T1000 (cell line): Measurements from ENCODE around the gene TCERG1L.

Experiments
- DNase-seq: peaks from one replicate; lab custom pipeline; 2025; ENCODE audit warnings: mixed read lengths; lab: John Stamatoyannopoulos, UW

TCERG1L gene

DNA sequence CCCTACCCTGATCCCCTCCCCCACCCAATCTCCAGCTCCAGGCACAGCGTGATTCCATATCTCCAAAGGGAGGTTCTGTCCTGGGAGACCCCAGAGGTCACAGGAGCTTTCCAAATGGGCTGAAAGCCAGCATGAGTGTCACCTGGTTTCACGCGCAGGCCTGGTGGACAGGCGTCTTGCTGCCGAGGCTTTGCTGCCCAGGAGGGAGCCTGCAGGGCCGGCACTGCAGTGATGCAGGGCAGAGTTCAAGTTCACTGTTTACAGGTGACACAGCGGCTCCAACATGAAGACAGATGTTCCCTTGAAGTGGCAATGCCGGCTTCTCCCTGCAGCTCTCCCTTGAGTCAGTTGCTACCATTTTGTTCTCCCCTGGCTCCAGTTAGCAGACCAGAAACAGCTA is 104.3 kb downstream of the TCERG1L start:
- DNase-seq, result no peak

DNA sequence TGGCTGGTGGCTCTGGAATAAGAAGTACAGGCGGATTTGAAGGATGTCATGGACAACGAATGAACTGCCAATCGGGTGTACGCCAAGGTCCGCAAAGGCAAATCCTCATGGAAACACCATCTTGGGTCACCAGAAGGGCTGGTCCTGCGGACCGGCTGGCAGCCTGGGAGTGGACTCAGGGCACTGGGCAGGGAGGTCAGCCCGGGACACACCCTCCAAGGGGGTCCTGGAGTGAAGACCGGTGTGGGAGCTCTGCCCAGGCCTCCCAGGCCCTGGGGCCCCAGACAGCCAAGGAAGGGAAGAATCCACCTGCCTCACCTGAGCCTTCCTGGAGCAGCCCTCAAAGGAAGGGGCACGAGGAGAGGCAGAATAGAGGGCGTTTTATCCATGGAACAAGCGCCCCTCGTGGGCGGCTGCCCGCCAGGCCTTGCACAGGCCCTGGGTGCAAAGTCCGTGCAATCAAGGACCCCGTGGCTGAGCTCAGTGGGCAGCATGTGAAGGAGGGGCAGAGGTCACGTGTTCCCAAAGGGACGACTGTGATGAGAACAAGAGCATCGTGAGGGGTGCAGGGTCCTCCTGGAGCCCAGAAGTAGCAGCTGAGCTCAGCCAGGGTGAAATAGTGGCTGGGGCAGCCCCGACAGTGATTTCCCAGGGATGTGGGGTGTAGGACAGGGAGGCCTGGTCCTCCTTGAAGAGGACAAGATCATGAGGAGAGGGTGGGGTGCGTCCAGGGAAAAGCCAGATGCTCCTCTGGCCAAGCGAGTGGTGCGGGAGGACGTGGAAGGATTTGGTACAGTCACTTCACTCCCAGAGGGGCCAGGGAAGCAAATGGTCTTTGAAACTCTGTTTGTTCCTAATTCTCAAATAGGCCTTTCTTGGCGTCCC is 105.2 kb downstream of the TCERG1L start:
- DNase-seq, result no peak

DNA sequence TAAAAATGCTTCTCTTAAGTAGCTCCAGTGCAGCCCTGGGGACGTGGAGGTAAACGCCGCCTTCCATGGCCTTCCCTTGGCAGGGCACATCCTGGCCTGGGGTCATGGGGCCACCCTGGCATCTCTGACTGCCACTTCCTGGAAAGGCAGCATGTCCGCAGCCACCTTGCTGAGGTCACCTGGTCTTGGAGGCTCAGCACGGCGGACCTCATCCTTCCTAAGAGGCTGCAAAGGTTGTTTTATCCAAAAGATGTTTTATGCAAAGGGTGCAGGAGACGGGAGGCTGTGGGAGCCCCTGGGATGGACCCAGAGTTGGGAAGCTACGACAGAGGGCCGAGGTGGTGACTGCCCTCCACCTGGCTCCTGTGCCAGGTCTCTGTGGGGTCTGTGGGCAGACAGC is 106.0 kb downstream of the TCERG1L start:
- DNase-seq, result no peak

DNA sequence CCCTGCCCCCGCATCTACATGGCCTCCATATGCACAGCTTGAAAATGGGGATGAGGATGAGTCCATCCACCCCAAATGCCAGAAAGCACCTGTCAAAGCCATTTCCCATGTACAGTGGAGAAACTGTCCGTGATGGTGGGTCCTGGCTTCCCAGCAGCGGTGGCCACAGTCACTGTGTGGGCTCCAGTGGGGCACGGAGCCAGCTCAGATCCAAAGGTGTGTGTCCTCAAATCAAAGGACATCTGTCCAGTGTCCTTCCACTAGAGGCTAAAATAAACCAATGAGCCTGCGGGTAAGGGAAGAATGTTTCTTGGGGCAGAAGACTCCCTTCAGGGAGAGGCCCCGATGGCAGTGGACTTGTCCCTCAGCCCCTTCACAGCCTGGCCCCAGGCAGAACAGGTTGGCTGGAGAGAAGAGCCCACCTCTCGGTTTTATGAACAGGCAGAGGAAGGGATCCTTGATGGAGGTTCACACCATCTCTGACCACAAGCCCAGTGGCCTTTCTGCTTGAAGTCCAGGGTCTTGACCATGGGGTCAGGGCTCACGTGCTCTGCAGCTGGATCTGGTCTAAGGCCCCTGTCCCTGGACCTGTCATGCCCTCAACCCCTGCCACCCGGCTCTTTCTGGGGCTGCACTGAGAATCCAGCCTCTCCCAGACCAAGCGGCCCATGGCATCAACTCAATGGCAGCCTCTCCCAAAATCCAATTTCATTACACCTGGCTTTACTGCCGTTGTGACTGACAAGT is 106.9 kb downstream of the TCERG1L start:
- DNase-seq, result no peak

DNA sequence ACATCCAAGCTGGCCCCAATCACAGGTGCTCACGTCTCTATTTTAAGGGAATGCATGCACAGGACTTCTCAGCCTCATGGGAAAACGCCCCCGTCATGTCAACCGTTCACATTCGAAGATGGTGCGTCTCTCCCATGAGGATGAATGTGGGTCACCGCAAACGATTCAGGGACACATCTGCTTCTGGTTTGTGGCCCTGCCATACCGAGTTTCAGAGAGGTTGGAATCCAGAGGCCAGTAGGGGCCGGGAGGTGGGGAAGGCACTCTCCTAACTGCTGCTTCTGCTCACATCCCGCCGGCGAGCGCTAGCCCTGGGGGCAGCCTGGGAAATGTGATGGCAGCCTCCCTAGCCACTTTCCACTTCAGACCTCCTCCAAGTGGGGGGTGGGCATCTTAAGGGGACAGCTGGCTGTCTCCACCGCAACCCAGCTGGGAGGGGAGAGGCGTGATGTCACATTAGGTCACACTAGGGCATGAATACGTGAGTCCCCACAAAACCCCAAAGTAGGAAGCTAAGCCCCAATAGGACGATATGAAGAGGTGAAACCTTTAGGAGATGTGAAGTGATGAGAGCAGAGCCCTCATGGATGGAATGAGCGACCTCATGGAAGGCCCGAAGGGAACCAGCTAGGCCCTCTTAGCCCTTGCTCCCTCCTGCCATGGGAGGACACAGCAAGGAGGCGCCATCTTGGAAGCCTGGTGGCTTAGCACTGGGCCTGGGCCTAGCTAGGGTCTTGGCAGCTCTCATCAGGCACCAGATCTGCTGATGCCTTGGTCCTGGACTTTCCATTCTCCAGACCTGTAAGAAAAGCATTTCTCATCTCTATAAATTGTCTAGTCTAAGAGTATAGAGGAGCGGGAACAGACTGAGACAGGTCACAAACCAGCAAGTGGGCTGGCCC is 107.8 kb downstream of the TCERG1L start:
- no peak for DNase-seq

DNA sequence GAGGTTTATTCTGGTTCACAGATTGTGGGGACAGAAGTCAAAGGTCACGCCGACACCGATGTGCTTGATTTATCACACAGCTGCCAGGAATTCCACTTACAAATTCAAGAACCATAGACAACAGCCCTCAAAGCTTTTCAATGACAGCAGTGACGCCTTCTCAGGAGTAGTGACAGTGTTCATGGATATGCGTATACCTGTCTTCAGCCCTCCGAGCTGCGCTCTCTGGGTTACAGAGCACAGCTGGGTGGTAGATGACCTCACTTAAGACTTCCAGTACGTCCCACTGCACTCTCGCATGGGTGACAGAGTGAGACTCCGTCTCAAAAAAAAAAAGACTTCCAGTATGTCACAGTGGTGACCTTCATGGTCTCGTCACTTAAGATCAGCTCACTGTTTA is 108.5 kb downstream of the TCERG1L start:
- no peak for DNase-seq

DNA sequence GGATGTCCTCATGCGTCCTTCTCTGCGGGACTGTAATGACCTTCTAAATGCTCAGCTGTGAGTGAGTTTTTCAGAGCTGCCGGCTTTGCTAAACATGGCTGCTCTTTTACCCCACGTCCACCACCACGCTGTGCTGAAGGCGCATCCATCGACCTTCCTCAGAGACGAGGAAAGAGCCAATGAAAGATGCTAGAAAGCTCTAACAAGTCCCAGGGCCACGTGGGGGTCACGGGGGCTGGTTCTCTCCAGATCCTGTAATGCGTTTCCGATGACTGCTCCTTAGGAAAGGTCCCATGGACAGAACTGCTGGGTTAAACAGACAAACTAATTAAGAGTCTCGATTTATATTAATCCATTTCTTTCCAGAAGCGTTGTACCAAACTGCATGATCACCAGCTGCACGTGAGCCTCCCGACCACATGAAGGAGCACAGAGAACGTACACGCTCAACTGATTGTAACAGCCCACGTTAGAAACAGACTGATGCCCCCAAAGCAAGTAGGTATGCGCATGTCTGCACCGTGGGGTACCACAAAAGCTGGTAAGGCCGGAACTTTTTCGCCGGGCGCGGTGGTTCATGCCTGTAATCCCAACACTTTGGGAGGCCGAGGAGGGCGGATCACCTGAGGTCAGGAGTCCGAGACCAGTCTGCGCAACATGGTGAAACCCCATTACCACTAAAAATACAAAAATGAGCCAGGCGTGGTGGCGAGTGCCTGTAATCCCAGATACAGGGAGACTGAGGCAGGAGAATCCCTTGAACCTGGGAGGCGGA is 109.6 kb downstream of the TCERG1L start:
- DNase-seq, result no peak

DNA sequence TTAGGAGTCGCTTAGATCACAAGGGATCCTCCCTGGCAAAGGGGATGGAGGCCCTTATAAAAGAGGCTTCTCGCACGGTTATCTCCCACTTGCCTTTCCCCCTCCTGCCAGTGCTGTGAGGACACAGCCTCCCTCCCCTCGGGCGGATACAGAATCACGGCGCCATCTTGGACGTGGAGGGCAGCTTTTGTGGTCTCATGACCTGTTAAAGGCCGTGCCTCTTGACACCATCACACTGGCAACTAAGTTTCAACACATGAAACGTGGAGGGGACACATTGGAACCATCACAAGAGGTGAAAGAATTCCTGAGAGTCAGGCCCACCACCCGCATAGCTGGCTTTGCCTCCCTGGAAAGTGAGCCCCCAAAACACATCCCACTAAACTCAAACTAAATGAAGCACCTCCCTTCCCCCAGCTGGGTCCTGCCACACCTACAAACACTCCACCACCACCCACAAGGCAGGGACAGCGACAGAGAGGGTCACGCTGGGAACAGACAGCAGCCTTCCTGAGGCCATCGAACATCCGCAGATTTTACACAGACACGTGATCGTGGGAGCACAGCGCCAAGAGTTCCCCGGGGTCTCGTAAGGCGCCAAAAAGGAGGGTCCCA is 110.6 kb downstream of the TCERG1L start:
- no peak for DNase-seq

DNA sequence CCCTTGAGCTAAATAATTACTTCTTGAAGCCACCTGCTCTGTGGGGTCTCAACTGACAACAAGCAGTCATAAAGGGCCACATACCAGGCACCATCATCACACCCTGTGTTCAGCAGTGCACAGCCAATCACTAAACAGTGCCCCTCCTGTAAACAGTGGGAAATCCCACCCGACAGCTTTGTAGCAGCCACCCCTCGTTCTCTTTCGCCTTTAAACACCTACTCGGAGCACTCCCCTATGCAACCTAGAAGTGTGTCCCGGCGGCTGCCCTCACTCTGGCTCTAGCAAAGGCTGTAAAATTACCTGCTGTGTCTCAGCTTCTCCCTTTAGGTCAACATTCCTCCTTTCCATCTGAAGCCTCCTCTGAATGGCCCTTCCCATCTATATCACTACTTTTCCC is 111.9 kb downstream of the TCERG1L start:
- DNase-seq, result no peak

DNA sequence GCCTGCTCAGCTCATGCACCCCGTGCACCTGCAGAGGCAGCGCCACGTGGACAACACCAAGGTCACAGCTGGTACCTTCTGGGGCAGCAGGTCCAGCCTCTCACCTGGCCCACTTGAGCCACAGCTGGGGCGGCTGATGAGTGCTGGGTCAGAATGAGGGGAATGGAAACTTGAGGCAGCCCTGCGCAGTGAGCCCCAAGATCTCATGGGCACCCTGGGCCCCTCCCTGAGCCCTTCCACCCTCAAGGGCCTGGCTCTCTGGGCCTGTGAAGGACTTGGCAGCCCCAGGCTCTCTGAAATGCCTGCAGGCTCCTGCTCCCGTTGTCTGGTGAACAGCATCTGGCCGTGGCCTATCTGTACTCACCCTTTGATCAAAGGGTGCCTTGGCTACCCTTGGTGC is 112.7 kb downstream of the TCERG1L start:
- no peak for DNase-seq

DNA sequence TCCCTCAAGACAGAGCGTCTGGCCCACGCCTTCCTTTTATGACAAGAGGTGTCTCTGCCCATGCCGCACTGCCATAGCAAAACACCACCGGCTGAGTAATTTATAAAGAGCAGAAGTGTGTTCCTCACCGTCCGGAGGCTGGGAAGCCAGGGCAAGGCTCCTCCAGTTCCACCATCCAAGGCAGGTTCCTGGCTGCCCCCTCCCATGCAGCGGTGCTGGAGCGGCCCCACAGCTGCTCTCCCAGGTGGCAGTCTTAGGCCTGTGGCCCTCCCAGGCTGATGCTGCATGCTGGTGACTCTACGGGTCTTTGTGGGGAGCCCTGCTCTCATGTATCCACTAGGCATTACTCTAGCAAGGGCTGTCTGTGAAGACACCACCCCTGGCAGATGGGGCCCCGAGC is 113.1 kb downstream of the TCERG1L start:
- no peak for DNase-seq

DNA sequence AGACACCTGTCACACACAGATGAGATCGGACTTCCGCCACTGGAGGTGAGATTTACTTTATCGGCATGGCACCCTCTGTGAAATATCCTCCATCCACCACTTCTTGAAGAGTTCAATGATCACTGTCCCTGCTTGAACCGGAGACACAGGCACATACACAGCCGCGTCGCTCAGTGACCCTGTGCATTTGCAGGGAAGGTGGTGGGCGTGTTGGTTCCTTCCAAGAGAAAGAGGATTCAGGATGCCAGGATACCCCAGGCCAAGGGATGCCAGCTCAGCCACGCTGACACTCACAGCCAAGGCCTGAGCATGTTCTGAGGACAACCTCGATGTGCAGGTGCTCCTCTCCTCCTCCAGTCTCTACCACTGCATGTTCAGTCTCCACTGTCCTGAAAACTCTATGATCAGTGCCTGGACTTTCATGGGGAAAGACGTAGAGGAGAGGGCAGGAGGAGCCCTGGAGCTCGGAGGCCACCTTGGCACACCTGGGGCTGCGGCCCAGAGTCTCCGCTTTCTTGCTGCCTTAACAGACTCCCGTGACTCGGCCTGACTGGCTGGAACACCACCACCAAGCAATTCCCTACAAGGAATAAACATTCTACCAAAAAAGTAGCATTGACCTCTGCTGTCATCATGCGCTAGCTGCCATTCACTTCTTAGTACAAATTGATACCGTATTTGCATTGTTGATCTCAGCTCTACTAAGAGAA is 115.2 kb downstream of the TCERG1L start:
- DNase-seq, result no peak

DNA sequence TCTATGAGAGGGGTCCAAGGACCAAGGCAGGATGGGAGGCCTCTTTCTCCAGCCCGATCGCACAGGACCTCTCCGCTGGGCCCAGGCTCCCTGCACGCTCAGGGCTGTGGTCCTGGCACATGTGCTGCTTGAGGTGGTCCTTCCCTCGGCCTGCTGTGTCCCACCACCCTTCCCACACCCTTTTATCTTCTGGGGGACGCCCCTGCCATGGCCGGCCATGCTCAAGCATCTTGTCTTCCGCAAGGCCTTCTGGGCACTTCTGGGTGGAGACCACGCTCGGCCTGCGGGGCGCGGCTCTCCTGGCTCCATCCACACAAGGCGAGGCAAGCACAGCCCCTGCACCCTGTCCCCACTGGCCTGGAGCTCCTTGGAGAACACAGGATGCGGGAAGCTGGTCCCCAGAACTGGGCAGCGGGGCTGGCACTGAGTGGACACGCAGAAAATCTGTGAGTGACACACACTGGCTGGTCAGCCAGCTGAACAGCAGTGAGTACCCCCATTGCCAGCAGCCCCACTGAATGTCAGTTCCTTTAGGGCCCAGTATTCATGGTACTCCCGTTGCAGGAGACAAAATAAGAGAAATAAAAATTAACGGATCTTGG is 115.9 kb downstream of the TCERG1L start:
- DNase-seq, result no peak

DNA sequence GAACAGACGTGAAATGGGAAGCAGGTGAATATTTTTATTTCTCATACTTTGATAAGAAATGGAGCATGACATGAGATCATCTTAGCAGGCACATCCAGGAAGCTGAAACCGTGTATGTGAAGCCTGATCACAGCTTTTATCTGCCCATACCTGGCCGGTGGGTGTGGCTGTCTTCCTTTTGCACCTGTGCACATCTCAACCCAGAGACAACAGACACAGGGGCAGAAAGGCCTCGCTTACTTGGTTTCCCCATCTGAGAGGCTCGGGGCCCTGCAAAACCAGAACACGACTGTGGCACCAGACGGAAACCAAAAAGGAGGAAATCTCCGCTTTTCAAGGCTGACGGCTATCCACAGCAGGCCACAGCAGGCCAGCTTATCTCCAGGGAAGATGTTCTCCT is 116.4 kb downstream of the TCERG1L start:
- no peak for DNase-seq

DNA sequence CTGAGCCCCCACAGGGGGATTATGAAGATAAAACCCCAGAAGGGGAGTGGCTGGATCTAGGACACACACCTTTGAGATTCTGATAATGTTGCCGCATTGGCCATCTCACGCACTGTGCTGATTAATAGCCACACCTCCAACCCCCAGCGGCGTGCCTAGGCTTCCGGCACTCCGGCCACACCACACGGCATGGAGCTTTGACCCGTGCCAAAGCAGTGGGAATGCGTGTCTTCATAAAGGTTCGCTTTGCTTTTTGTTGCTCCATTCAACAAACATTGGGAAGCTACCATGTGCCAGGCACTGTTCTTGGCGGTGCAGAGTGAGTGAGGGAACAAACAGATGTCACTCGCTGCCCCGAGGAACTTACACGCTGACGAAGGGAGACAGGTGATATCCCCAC is 117.6 kb downstream of the TCERG1L start:
- no peak for DNase-seq

DNA sequence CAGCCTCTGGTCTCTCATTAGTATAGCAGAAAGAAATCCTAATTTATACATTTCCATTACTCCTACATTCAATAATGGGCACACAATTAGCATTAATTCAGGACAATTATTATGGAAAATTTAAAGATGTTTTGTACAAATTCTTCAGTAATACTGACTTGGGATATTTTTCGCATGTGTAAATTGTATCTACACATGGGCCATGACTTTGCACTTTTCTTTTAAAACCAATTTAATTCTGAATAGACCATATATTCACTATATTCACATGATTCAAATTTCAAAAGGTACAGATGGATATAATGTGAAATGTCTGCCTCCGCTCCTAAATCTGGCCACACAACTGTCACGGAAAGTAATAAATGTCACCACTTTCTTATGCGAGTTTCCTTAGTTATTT is 123.0 kb downstream of the TCERG1L start:
- DNase-seq, result no peak

DNA sequence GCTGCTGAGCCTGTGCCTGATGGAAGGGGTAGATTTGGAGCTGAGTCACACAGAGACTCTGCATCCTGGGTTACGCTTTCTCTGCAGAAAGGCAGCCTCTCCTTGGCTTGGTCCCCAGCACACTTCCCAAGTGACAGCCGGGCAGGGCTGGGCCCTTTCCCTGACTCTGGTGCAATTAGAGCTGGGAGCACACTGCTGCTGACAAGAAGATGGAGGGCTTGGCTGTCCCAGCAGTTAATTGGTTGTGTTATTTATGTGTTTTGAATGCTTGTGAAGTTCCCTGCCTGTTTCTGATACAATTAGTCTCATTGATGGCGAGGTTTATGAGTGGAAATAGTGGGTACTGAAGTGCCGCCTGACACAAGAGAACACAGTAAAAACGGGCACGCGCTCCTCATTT is 123.6 kb downstream of the TCERG1L start:
- no peak for DNase-seq

DNA sequence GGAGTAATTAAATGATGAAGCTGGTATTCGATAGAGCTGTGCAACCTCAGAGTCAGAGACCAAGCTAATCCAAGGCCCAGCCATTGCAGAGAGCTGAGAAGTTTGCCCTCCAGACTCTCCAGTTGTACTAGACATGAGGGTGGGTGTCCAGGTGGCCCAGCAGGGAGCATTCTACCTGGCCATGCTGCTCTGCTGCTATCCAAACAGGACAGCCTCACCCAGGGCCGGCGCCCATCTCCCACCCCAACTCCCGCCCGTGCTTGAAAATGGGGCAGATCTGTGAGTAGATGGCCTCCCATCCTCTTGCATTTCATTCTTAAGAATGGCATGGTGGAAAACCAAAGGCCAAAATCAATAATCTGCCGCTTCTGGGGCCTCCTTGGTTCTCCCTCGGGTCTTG is 124.2 kb downstream of the TCERG1L start:
- no peak for DNase-seq

DNA sequence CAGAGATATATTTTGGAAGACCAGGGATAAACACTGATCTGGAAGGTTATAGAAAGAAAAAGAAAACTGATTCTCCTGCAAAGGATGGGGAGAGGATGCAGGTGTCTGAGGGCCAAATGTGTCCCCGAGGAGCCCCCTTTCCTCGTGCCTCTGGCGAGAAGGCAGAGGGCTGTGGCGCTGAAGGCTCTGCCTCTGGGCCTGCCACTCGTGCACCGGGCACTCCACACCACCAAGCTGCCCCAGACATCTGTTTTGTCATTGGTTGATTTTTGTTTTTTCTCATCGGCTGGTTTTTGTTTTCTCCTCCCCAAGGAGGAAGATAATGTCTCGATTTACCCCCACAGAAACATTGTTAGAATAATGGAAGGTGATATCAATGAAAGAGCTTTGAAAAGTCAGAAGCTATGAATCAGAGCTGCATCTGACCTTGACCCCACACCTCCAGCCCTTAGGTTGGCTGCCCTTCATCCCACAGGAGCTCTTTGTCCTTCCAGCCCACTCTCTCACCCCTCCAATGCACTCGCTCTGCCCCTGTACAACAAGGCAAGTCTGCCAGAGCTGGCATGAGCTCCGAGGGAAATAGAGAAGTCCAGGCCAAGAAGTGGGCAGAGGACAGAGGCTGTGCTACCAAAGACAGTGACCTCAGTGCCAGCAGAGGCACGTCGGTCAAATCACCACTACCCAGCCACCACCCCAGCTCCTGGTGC is 124.8 kb downstream of the TCERG1L start:
- DNase-seq, result no peak
